HS-27A (cell line): ENCODE data around the gene ADAMTS15.
"Not testable (repeated sequence)": the region's sequence is repeated elsewhere in the genome, so short reads cannot be mapped to it uniquely, and the experiment has no call there.

Experiments
- DNase-seq: peaks from one replicate; pipeline ENCODE4 v3.0.0-alpha.2; 2012; ENCODE audit warnings: low read depth, missing footprints

The ADAMTS15 gene

GRCh38 chr11:130436171-130436570, 12.3 kb upstream of the ADAMTS15 start:
- no peak for DNase-seq

GRCh38 chr11:130437848-130438247, 10.6 kb upstream of the ADAMTS15 start:
- no peak for DNase-seq

GRCh38 chr11:130438401-130439159, 9.9 kb upstream of the ADAMTS15 start:
- not testable (repeated sequence) for DNase-seq

- no peak for DNase-seq
Measured at GRCh38 chr11:130439160-130439519, 9.3 kb upstream of the ADAMTS15 start.

GRCh38 chr11:130439876-130440275, 8.6 kb upstream of the ADAMTS15 start:
- DNase-seq: no peak

- no peak for DNase-seq
Measured at GRCh38 chr11:130441719-130442118, 6.7 kb upstream of the ADAMTS15 start.

- no peak for DNase-seq
Measured at GRCh38 chr11:130442737-130443136, 5.7 kb upstream of the ADAMTS15 start.

GRCh38 chr11:130445788-130446187, 2.7 kb upstream of the ADAMTS15 start:
- no peak for DNase-seq

- DNase-seq: no peak
Measured at GRCh38 chr11:130448039-130448415, 418 bp upstream of the ADAMTS15 start.

- DNase-seq: no peak
Measured at GRCh38 chr11:130449310-130449990, 1.0 kb downstream of the ADAMTS15 start.

GRCh38 chr11:130449996-130450769, 1.7 kb downstream of the ADAMTS15 start:
- no peak for DNase-seq

- DNase-seq: no peak
Measured at GRCh38 chr11:130451231-130452019, 3.0 kb downstream of the ADAMTS15 start.

- DNase-seq: no peak
Measured at GRCh38 chr11:130452176-130452575, 3.7 kb downstream of the ADAMTS15 start.

- DNase-seq: no peak
Measured at GRCh38 chr11:130452940-130453339, 4.5 kb downstream of the ADAMTS15 start.

- DNase-seq: no peak
Measured at GRCh38 chr11:130454491-130455252, 6.2 kb downstream of the ADAMTS15 start.

- DNase-seq: no peak
Measured at GRCh38 chr11:130455483-130456127, 7.2 kb downstream of the ADAMTS15 start.

- DNase-seq: no peak
Measured at GRCh38 chr11:130456286-130456685, 7.8 kb downstream of the ADAMTS15 start.

- no peak for DNase-seq
Measured at GRCh38 chr11:130457623-130458409, 9.4 kb downstream of the ADAMTS15 start.

GRCh38 chr11:130458410-130458729, 9.9 kb downstream of the ADAMTS15 start:
- no peak for DNase-seq

GRCh38 chr11:130459521-130459920, 11.1 kb downstream of the ADAMTS15 start:
- DNase-seq: no peak
